NOMO-1 treated with DMSO at 0.1 percent for 48 hours (cell line): ENCODE data around the gene HMCES.
"Not testable (repeated sequence)": the region's sequence is repeated elsewhere in the genome, so short reads cannot be mapped to it uniquely, and the experiment has no call there.

Experiments used
- DNase-seq: peaks from one replicate; lab custom pipeline; 2025; ENCODE audit not compliant: unreplicated experiment; lab: John Stamatoyannopoulos, UW

HMCES gene

GRCh38 chr3:129345281-129345680, 66.6 kb downstream of the HMCES start:
- DNase-seq, result no peak

GRCh38 chr3:129345971-129346370, 67.3 kb downstream of the HMCES start:
- no peak for DNase-seq

- DNase-seq, result no peak
These were observed 68.2 kb downstream of the HMCES start for GRCh38 chr3:129346695-129347457.

GRCh38 chr3:129347458-129347845, 68.8 kb downstream of the HMCES start:
- no peak for DNase-seq

- DNase-seq, result peak; percentile 51
These were observed 70.1 kb downstream of the HMCES start for GRCh38 chr3:129348734-129349133.

- not testable (repeated sequence) for DNase-seq
These were observed 70.5 kb downstream of the HMCES start for GRCh38 chr3:129349169-129349568.

- DNase-seq, result no peak
These were observed 71.1 kb downstream of the HMCES start for GRCh38 chr3:129349791-129350190.

- no peak for DNase-seq
These were observed 73.4 kb downstream of the HMCES start for GRCh38 chr3:129352045-129352444.

- DNase-seq, result no peak
These were observed 74.2 kb downstream of the HMCES start for GRCh38 chr3:129352650-129353588.

GRCh38 chr3:129353589-129353941, 74.9 kb downstream of the HMCES start:
- DNase-seq, result no peak
